Subcutaneous abdominal adipose tissue (tissue), 5 donors: ENCODE results near the gene DLG1.

Experiments used
- H3K27ac ChIP-seq: one replicate; pipeline ENCODE4 v1.7.0; 2013; ENCODE audit warnings: low read depth, mild to moderate bottlenecking, inconsistent platforms, low read length, moderate library complexity
- H3K27me3 ChIP-seq, 5 donors: one replicate each; pipeline ENCODE4 v1.7.0; 2013; ENCODE audit warnings: low read length in 5 of 5, inconsistent platforms in 1 of 5; ENCODE audit not compliant: control insufficient read depth in 5 of 5, insufficient read depth in 4 of 5
- H3K36me3 ChIP-seq, 5 donors: one replicate each; pipeline ENCODE4 v1.7.0; 2013; ENCODE audit warnings: low read length in 5 of 5; ENCODE audit not compliant: control insufficient read depth in 5 of 5, insufficient read depth in 5 of 5
- H3K4me1 ChIP-seq, 5 donors: one replicate each; pipeline ENCODE4 v1.7.0; 2013; ENCODE audit warnings: low read length in 5 of 5, mild to moderate bottlenecking in 3 of 5, moderate library complexity in 1 of 5; ENCODE audit not compliant: control insufficient read depth in 5 of 5, insufficient read depth in 5 of 5
- H3K4me3 ChIP-seq, 5 donors: one replicate each; pipeline ENCODE4 v1.7.0; 2013; ENCODE audit warnings: low read length in 5 of 5, low read depth in 1 of 5
- H3K9ac ChIP-seq, 5 donors: one replicate each; pipeline ENCODE4 v1.7.0; 2013; ENCODE audit warnings: low read length in 5 of 5, mild to moderate bottlenecking in 4 of 5, moderate library complexity in 3 of 5
- H3K9me3 ChIP-seq, 5 donors: one replicate each; pipeline ENCODE4 v1.7.0; 2013; ENCODE audit warnings: low read length in 5 of 5; ENCODE audit not compliant: control insufficient read depth in 5 of 5
- donor health status: healthy.
- donor health status: healthy.
- donor health status: healthy.
- donor health status: healthy.
- donor health status: healthy.

Gene DLG1

GRCh38 chr3:197021729-197022404 lies 276.5 kb downstream of the DLG1 start:
- Histone ChIP-seq H3K27me3 (peaks cover 2 to 28% (median 17%) of the 10 kb centered on the region in 5 donors), H3K4me3 (no peak overlapping the region), H3K36me3 (no peaks in the 10 kb centered on the region), H3K9ac (no peak overlapping the region), H3K27ac (no peak overlapping the region), H3K9me3 (no peaks in the 10 kb centered on the region), H3K4me1 (peaks cover 0 to 14% (median 10%) of the 10 kb centered on the region in 5 donors)

DNA sequence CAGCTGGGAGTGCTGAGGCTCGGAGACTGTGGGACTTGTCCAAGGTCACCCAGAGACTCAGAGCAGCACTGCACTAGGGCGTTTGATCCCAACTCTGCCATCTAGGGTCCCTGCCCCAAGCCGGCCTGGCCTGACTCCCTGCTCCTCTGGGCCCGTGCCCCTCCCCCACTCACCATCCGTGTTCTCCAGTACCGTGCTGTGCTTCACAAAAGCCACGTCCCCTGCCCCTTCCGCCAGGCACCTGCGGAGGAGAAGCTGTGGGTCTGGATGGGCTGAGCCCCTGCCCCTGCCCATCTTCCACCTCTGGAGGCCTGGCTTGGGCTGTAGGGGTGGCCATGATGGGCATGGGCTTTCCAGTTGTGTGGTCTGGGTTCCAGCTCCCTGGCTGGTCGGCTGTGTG lies 277.2 kb downstream of the DLG1 start:
- no peaks in the 10 kb centered on the region for H3K9me3 ChIP-seq
- H3K9ac ChIP-seq: no peak overlapping the region
- H3K4me1 ChIP-seq: peaks cover 0 to 14% (median 10%) of the 10 kb centered on the region in 5 donors
- H3K36me3 ChIP-seq: no peaks in the 10 kb centered on the region
- no peak overlapping the region for H3K4me3 ChIP-seq
- peaks cover 2 to 28% (median 17%) of the 10 kb centered on the region in 5 donors for H3K27me3 ChIP-seq
- no peak overlapping the region for H3K27ac ChIP-seq

DNA sequence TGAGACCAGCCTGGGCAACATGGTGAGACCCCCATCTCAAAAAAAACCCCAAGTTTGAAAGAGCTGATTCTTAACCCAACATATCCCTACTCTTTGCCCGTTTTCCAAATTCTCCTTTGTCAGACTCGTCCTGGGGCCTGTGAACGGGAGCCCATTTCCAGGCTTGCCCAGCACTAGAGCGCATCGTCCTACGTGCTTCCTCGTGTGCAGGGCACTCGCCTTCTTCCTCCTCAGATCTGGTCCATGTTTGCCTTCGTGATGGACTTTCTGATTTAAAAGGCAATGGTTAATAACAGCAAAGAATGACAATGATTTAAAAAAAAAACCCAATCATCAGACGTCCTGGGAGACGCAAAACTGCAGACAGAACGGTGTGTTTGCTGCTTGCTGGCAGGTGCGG lies 278.9 kb downstream of the DLG1 start:
- Histone ChIP-seq H3K9me3 (no peaks in the 10 kb centered on the region), H3K9ac (no peak overlapping the region), H3K4me1 (peaks cover 0 to 14% (median 10%) of the 10 kb centered on the region in 5 donors), H3K27me3 (peaks cover 2 to 24% (median 15%) of the 10 kb centered on the region in 5 donors), H3K4me3 (no peak overlapping the region), H3K27ac (no peak overlapping the region), H3K36me3 (no peaks in the 10 kb centered on the region)

- no peak overlapping the region for H3K9ac ChIP-seq
- no peak overlapping the region for H3K27ac ChIP-seq
- H3K36me3 ChIP-seq: no peaks in the 10 kb centered on the region
- H3K4me1 ChIP-seq: peaks cover 0 to 14% (median 10%) of the 10 kb centered on the region in 5 donors
- H3K27me3 ChIP-seq: peaks cover 2 to 20% (median 10%) of the 10 kb centered on the region in 5 donors
- no peaks in the 10 kb centered on the region for H3K9me3 ChIP-seq
- no peak overlapping the region for H3K4me3 ChIP-seq
These were observed 279.4 kb downstream of the DLG1 start for GRCh38 chr3:197019021-197019420.

- Histone ChIP-seq H3K4me1 (no peaks in the 10 kb centered on the region), H3K9me3 (no peaks in the 10 kb centered on the region), H3K9ac (no peak overlapping the region), H3K27me3 (peaks cover 0 to 8% (median 4%) of the 10 kb centered on the region in 5 donors), H3K36me3 (no peaks in the 10 kb centered on the region), H3K27ac (no peak overlapping the region), H3K4me3 (no peak overlapping the region)
These were observed 281.4 kb downstream of the DLG1 start for GRCh38 chr3:197017003-197017402.

- no peak overlapping the region for H3K9ac ChIP-seq
- H3K9me3 ChIP-seq: no peaks in the 10 kb centered on the region
- H3K36me3 ChIP-seq: no peaks in the 10 kb centered on the region
- peaks cover 0 to 5% (median 0%) of the 10 kb centered on the region in 5 donors for H3K27me3 ChIP-seq
- no peaks in the 10 kb centered on the region for H3K4me1 ChIP-seq
- H3K4me3 ChIP-seq: no peak overlapping the region
- no peak overlapping the region for H3K27ac ChIP-seq
These were observed 282.3 kb downstream of the DLG1 start for GRCh38 chr3:197015790-197016736.

DNA sequence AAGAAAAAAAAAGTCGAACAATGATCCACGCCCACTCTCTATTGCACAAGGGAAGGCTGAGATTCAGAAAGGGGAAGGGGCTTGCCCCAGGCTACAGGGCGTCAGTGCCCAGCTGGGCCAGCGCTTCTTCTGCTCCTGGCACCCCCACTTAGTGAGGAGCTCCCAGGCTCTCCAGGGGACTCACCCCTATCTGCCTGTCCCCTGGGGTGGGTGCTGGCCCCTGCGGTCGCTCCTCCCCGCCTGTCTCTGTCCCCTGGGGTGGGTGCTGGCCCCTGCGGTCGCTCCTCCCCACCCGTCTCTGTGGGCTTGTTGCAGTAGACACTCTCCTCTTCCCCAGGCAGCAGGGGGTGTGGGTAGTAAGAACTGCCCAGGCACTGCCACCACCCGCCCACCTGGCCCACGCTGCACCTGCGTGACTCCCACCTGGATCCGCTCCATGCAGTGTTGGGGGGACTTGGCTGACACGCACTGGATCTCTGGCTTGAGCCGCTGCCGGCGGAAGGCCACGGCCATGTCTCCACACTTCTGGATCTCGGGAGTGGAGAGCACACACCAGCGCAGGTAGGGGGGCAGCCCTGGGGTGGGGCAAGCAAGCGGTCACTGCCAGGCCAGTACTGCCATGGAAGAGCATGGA lies 283.4 kb downstream of the DLG1 start:
- Histone ChIP-seq H3K27me3 (peaks cover 0 to 5% (median 0%) of the 10 kb centered on the region in 5 donors), H3K9me3 (no peaks in the 10 kb centered on the region), H3K4me1 (no peaks in the 10 kb centered on the region), H3K36me3 (no peaks in the 10 kb centered on the region), H3K9ac (no peak overlapping the region), H3K27ac (no peak overlapping the region), H3K4me3 (no peak overlapping the region)

- Histone ChIP-seq H3K9me3 (no peaks in the 10 kb centered on the region), H3K4me1 (no peaks in the 10 kb centered on the region), H3K27me3 (peaks cover 0 to 8% (median 0%) of the 10 kb centered on the region in 5 donors), H3K4me3 (no peak overlapping the region), H3K9ac (no peak overlapping the region), H3K36me3 (no peaks in the 10 kb centered on the region), H3K27ac (no peak overlapping the region)
These were observed 284.4 kb downstream of the DLG1 start for GRCh38 chr3:197014024-197014423.

DNA sequence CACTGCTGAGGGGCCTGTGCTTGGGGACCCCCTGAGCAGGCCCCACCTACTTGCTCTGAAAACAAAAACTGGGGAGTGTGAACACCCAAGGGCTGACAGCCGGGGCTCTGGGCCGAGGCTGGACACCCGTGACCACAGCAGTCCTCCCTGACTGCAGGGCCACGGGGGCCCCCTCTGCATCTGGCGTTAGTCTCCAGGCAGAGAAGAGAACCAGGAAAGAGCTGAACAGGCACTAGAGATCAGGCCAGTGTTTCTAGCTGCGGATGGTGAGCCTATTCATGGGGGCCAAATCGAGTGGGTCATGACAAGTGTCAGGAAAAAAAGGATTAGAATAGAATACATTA lies 285.9 kb downstream of the DLG1 start:
- H3K4me1 ChIP-seq: no peaks in the 10 kb centered on the region
- H3K9me3 ChIP-seq: no peaks in the 10 kb centered on the region
- H3K27ac ChIP-seq: no peak overlapping the region
- peaks cover 0 to 11% (median 3%) of the 10 kb centered on the region in 5 donors for H3K27me3 ChIP-seq
- no peak overlapping the region for H3K4me3 ChIP-seq
- no peaks in the 10 kb centered on the region for H3K36me3 ChIP-seq
- H3K9ac ChIP-seq: no peak overlapping the region
